Measurements from ENCODE around the gene TOB1.

Gene TOB1

DNA sequence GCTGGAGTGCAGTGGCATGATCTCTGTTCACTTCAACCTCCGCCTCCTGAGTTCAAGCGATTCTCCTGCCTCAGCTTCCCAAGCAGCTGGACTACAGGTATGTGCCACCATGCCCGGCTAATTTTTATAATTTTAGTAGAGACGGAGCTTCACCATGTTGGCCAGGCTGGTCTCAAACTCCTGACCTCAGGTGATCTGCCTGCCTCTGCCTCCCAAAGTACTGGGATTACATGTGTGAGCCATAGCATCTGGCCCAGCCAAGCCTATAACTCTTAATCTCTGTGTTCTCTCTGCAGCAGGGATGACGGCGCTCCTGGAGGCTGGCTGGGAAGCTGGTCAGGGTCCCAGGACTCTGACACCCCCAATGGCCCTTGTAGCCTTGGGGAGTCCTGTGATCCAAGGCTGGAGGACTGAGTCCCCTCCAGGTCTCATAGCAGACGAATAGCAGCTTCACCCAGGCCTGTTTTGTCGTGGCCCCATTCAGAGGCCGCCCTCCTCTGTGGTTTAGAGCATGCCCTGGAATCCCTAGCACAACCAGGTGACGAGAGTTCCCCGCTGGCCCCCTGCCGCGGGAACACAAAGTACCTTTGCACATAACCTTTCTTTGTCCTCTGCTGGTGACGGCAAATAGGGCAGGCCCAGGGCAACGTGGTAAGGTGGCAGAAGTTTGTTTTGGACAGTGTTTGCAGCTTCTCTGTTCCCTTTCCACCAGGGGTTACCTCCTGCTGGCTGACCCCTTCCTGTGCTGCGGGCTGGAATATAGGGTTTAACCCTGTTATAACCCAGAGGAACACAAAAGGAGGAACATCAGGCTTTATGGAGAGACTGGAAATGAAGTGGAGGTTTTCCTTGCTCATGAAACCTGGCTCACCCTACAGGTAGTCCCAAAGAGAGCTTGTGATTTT lies 43.0 kb upstream of the TOB1 start:
- in situ Hi-C loops (cut with MboI; ENCODE audit: low pct_unique_long_range_greater_than_20kb, low sequenced_read_pairs, unreplicated experiment): no loop called here
- no peak for DNase-seq (ENCODE audit: low spot score)
- TF ChIP-seq, protein P1, sequence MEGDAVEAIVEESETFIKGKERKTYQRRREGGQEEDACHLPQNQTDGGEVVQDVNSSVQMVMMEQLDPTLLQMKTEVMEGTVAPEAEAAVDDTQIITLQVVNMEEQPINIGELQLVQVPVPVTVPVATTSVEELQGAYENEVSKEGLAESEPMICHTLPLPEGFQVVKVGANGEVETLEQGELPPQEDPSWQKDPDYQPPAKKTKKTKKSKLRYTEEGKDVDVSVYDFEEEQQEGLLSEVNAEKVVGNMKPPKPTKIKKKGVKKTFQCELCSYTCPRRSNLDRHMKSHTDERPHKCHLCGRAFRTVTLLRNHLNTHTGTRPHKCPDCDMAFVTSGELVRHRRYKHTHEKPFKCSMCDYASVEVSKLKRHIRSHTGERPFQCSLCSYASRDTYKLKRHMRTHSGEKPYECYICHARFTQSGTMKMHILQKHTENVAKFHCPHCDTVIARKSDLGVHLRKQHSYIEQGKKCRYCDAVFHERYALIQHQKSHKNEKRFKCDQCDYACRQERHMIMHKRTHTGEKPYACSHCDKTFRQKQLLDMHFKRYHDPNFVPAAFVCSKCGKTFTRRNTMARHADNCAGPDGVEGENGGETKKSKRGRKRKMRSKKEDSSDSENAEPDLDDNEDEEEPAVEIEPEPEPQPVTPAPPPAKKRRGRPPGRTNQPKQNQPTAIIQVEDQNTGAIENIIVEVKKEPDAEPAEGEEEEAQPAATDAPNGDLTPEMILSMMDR (IDR thresholded peaks at IDR 0.05; ENCODE audit: extremely low read depth, insufficient read depth, missing control alignments): no peak

DNA sequence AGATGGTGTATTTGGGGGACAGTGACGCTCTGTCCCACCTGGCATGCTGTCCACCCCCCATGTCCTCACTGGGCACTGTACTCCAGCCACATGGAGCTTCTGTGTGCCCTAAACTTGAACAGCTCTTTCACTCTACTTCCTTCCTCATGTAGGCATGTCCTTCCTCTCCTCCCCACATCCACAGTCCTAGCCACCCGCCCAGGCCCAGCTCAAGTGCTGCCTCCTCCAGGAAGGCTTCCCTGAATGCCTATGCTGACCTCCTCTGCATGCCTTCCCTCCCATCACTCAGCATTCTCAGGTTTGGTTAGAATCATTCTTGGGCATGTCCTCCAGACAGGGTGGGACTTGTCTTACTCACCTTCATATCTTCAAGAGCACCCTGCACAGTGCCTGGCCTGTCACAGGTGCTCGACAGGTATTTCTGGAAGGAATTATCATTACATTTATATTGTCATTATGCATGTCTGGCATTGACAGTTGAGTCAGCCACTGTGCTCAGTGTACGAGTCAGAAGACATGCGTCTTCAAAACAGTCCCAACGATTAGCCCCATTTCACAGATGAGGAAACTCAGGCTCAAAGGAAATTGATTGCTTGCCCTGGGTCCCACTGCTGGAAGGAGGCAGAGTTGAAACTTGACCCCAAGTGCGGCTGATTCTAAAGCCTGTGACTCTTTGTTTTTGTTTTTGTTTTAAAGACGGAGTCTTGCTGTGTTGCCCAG lies 42.1 kb upstream of the TOB1 start:
- no peak for DNase-seq (ENCODE audit: low spot score)
- in situ Hi-C loops (cut with MboI; ENCODE audit: low pct_unique_long_range_greater_than_20kb, low sequenced_read_pairs, unreplicated experiment): no loop called here
- TF ChIP-seq, protein P1 (IDR thresholded peaks at IDR 0.05; ENCODE audit: extremely low read depth, insufficient read depth, missing control alignments): no peak

DNA sequence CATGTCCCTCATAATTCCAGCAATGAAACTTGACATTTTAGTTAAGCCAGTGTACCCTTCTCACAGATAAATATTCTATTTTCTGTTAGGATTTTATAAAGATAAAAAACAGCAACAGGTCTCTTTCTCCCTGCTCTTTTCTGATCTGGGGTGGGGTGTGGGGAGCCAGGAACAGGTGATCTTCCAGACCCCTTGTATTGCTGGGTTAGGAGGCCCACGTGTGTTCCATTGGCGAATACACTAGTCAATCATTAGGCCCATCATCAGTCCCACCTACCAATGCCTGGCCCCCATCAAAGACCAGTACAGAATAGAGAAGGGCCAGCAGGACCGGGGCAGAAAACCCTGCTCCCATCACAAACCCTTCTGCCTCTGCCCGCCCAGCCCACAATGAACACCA lies 40.3 kb upstream of the TOB1 start:
- TF ChIP-seq, protein P1 (IDR thresholded peaks at IDR 0.05; ENCODE audit: extremely low read depth, insufficient read depth, missing control alignments): no peak
- no peak for DNase-seq (ENCODE audit: low spot score)
- in situ Hi-C loops (cut with MboI; ENCODE audit: low pct_unique_long_range_greater_than_20kb, low sequenced_read_pairs, unreplicated experiment): no loop called here

DNA sequence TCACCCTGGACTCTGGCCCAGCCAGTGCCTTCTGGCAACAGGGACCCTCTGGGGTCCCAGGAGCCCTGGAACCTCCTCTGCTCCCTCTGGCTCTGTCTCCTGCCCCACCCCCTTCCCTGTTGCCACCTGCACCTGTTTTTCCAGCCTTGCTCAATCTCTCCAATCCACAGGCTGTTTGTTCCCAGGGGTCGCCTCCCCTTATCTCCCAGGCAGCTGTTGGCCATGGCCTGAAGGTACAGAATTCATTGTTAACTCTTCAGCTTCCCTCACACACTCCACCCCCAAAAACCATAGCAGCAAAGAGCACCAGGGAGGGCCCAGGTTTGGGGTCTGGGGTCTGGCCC lies 39.3 kb upstream of the TOB1 start:
- TF ChIP-seq, protein P1 (IDR thresholded peaks at IDR 0.05; ENCODE audit: extremely low read depth, insufficient read depth, missing control alignments): no peak
- no peak for DNase-seq (ENCODE audit: low spot score)
- in situ Hi-C loops (cut with MboI; ENCODE audit: low pct_unique_long_range_greater_than_20kb, low sequenced_read_pairs, unreplicated experiment): no loop called here

DNA sequence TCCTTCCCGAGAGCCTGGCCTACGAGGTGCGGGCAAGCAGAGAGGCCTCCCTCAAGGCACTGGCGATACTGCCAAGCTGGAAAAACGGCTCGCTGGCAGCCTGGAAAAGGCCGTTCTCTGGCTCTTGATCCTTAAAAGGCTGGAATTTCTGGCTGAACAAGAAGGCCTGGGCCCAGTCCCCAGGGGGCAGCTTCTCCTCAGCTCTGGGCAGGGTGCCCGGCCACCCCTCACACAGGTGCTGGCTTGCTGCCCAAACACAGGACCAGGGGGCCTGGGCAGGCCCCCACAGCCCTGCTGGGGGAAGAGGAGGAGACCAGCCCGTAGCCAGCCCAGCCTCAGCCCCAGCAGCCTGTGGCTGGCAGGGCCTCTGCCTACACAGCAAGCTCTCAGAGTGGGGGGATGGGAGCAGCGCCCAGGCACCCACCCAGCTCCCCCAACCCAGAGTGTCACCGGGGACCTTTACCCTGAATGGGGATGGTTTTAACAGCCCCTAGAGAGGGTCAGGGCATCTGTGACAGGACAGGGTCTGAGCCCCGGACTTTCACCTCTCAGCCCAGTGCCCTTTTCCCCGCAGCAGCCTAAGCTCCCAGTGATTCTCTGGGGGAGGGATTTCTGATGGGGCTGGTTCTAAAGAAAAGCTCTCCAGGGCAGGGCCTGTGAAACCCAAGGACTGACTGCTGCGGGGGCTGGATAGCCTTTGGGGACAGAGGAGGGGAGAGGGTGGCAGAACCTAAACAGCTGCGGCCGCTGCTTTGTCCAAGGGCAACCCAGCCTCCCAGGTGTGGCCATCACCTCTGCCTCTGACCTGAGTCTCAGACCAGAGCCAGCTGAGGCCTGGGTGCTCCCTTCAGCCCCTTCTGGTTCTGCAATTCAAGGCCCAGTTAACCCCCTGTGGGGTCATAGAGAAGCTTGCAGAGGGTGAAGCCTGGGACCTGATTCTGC lies 38.6 kb upstream of the TOB1 start:
- DNase-seq (ENCODE audit: low spot score): no peak
- TF ChIP-seq, protein P1 (IDR thresholded peaks at IDR 0.05; ENCODE audit: extremely low read depth, insufficient read depth, missing control alignments): no peak
- in situ Hi-C loops (cut with MboI; ENCODE audit: low pct_unique_long_range_greater_than_20kb, low sequenced_read_pairs, unreplicated experiment): no loop called here
